ENCODE data around the gene PIGC.
A peak's percentile ranks its signal among the peaks of the same experiment; 100 is the strongest.

PIGC gene

GRCh38 chr1:172429331-172430127 lies 14.3 kb downstream of the PIGC start:
- TF ChIP-seq CTCF (IDR thresholded peaks at IDR 0.05), result peak; percentile 97

DNA sequence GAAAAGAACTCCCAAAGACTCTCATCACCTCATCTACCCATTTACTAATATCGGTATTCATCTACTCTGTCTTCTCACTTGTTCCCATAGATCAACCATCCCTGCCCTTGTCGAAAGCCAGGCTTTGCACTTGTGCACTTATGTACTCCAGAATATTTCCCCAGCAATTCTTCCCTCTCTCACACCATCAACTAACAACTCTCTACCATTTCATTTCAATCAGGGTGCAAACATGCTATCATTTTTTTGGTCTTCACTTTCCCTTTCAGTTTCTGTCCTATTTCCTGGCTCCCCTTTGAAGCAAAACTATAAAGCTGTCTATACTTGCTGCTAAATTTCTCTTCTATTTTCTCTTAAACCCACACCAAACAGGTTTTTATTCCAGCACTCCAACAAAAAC lies 16.7 kb downstream of the PIGC start:
- TF ChIP-seq CTCF (IDR thresholded peaks at IDR 0.05), result no peak

DNA sequence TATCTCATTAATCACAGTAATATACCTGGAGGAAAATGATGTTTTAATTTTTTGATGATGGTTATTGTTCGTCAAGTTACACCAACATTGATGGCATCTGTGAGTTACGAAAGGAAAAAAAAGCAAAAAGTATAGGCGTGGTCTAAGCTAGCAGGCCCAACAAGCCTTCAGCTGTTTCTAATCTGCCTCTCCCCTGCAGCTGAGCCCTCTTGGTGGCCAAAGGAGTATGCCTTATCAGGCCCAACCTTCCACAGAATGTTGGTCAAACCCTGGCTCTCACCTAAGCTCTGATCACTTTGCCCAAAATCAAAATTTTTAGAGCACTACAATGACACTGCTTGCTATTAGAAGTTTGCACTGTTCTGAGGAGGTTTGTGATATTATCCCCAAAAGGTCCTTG lies 18.5 kb downstream of the PIGC start:
- TF ChIP-seq CTCF (IDR thresholded peaks at IDR 0.05), result no peak

GRCh38 chr1:172423336-172423735 lies 20.5 kb downstream of the PIGC start:
- no peak for TF ChIP-seq CTCF (IDR thresholded peaks at IDR 0.05)

DNA sequence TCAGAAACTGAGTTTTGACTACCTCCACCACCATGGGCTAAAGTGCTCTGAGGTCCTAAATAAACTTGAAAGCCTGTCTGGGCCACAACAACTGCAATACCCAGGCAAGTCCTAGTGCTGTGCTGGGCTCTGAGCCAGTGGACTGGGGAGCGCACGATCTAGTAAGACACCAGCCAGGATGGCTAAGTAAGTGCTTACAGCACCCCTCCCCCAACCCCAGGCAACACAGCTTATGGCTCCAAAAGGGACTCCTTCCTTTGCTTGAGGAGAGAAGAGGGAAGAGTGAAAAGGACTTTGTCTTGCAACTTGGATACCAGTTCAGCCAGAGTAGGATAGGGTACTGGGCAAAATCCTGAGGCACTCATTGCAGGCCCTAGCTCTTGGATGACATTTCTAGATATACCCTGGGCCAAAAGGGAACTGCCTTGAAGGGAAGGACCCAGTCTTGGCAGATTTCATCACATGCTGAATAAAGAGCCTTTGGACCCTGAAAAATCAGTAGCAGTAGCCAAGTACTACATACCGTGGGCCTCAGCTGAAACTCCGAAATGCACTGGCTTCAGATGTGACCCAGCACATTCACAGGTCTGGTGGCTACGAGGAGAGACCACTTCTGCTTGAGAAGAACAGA lies 21.8 kb downstream of the PIGC start:
- no peak for TF ChIP-seq CTCF (IDR thresholded peaks at IDR 0.05)

DNA sequence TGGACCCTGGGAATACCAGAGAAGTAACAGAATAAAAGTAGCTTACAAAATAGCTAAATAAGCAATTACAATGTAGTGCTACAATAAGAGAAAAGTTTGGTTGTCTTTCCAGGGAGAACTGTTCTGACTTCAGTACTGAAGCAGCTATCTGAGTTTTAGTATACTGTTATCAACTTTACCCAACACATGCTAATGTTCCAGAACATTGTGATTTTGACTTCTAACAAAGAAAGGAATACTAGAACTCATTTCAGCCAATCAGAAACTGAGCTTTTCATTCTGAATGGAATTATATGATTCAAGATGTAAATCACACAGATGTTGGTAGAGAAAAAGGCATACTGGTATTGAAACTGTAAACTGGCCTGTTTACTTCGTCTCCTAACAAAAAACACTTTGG lies 23.5 kb downstream of the PIGC start, which contains the start of gene C1orf105:
TSS of gene C1orf105 (plus strand) at position 301 of the 400 bp plus-strand sequence. CDS start 201 bp downstream, outside the sequence.
- no peak for TF ChIP-seq CTCF (IDR thresholded peaks at IDR 0.05)

DNA sequence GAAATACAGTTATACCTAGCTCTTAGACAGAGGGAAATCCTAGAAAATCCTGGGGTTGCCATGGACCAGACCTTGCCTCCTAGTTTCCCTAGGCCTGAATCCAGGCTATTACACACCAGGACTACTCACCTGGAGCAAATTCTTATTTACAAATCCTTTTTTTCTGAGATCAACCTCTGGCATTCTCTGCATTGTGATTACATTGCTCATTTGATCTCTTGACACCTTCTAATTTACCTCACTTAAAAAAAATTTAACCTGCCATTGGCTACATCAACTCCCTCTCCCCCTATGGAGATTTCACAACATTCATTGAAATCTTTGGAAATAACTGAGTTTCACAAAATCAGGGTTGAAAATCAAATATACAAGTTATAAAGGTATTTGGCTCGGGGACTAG lies 26.3 kb downstream of the PIGC start:
- no peak for TF ChIP-seq CTCF (IDR thresholded peaks at IDR 0.05)

Data from LNCAP (cell line).